Mesenchymal stem cell (in vitro differentiated cells and primary cell): ENCODE data around the gene HUNK.

ENCODE experiments used
- DNase-seq: peaks from one replicate; pipeline ENCODE4 v3.0.0-alpha.2; 2013
- H2AFZ ChIP-seq: one replicate; pipeline ENCODE4 v1.6.1; 2013; ENCODE audit warnings: low read depth, mild to moderate bottlenecking, control low read depth, inconsistent platforms, low read length, moderate library complexity
- H2AK5ac ChIP-seq: 2 replicates; pipeline ENCODE4 v1.6.1; 2013; ENCODE audit warnings: low read length, moderate library complexity, mild to moderate bottlenecking, inconsistent platforms; ENCODE audit not compliant: severe bottlenecking
- H2BK120ac ChIP-seq: one replicate; pipeline ENCODE4 v1.6.1; 2013; ENCODE audit warnings: low read depth, mild to moderate bottlenecking, inconsistent platforms, low read length, moderate library complexity
- H2BK12ac ChIP-seq, 2 experiments: one replicate each; pipeline ENCODE4 v1.6.1; 2013; ENCODE audit warnings: inconsistent platforms in 2 of 2, low read length in 2 of 2, mild to moderate bottlenecking in 2 of 2, moderate library complexity in 2 of 2, control low read depth in 1 of 2
- H2BK15ac ChIP-seq: one replicate; pipeline ENCODE4 v1.6.1; 2013; ENCODE audit warnings: mild to moderate bottlenecking, low read depth, inconsistent platforms; ENCODE audit not compliant: poor library complexity, severe bottlenecking
- H2BK5ac ChIP-seq: 2 replicates; pipeline ENCODE4 v1.6.1; 2013; ENCODE audit warnings: low read depth, mild to moderate bottlenecking, low read length, control low read depth, inconsistent platforms; ENCODE audit not compliant: poor library complexity, severe bottlenecking
- H3K14ac ChIP-seq, 2 experiments: one replicate each; pipeline ENCODE4 v1.6.1; 2013; ENCODE audit warnings: inconsistent platforms in 2 of 2, low read length in 2 of 2, control low read depth in 1 of 2, mild to moderate bottlenecking in 1 of 2, moderate library complexity in 1 of 2
- H3K18ac ChIP-seq, 2 experiments: one replicate each; pipeline ENCODE4 v1.6.1; 2013; ENCODE audit warnings: inconsistent platforms in 2 of 2, low read length in 2 of 2, control low read depth in 1 of 2, low read depth in 1 of 2, mild to moderate bottlenecking in 1 of 2
- H3K23ac ChIP-seq, 2 experiments: one replicate each; pipeline ENCODE4 v1.6.1; 2013; ENCODE audit warnings: inconsistent platforms in 2 of 2, low read length in 2 of 2, mild to moderate bottlenecking in 2 of 2, moderate library complexity in 2 of 2, control low read depth in 1 of 2
- H3K27ac ChIP-seq: 2 replicates; pipeline ENCODE4 v1.5.1; 2013; ENCODE audit warnings: mild to moderate bottlenecking, moderate library complexity, low read length, control low read depth, inconsistent platforms; ENCODE audit not compliant: poor library complexity, severe bottlenecking
- H3K27me3 ChIP-seq, 2 experiments: 2 replicates each; pipeline versions ENCODE4 v1.6.1 to v1.7.0; 2013; ENCODE audit warnings: low read length in 2 of 2, mild to moderate bottlenecking in 2 of 2, moderate library complexity in 2 of 2, control low read depth in 1 of 2, inconsistent platforms in 1 of 2; ENCODE audit not compliant: control insufficient read depth in 1 of 2, insufficient read depth in 1 of 2
- H3K36me3 ChIP-seq, 2 experiments: 2 replicates each; pipeline versions ENCODE4 v1.6.1 to v1.7.0; 2013; ENCODE audit warnings: low read length in 2 of 2, control low read depth in 1 of 2, inconsistent platforms in 1 of 2, low read depth in 1 of 2, mild to moderate bottlenecking in 1 of 2; ENCODE audit not compliant: insufficient read depth in 2 of 2, control insufficient read depth in 1 of 2
- H3K4ac ChIP-seq, 2 experiments: one replicate each; pipeline ENCODE4 v1.6.1; 2013; ENCODE audit warnings: inconsistent platforms in 2 of 2, low read length in 2 of 2, mild to moderate bottlenecking in 2 of 2, moderate library complexity in 2 of 2, control low read depth in 1 of 2, low read depth in 1 of 2
- H3K4me1 ChIP-seq: 2 replicates; pipeline ENCODE4 v1.6.1; 2013; ENCODE audit warnings: low read depth, low read length, control low read depth; ENCODE audit not compliant: control insufficient read depth, insufficient read depth
- H3K4me2 ChIP-seq: 2 replicates; pipeline ENCODE4 v1.6.1; 2013; ENCODE audit warnings: low read length, mild to moderate bottlenecking, inconsistent platforms; ENCODE audit not compliant: poor library complexity, severe bottlenecking
- H3K4me3 ChIP-seq, 2 experiments: 2 replicates each; pipeline versions ENCODE4 v1.5.1 to v1.7.0; 2013; ENCODE audit warnings: low read length in 2 of 2, mild to moderate bottlenecking in 2 of 2, control low read depth in 1 of 2, low read depth in 1 of 2; ENCODE audit not compliant: insufficient read depth in 1 of 2
- H3K79me1 ChIP-seq: replicated peaks from 2 replicates; pipeline ENCODE4 v1.6.1; 2013; ENCODE audit warnings: mild to moderate bottlenecking, control low read depth, low read length, inconsistent platforms; ENCODE audit not compliant: poor library complexity, severe bottlenecking
- H3K9ac ChIP-seq: 2 replicates; pipeline ENCODE4 v1.7.0; 2013; ENCODE audit warnings: mild to moderate bottlenecking, low read length, moderate library complexity
- H3K9me3 ChIP-seq: 2 replicates; pipeline ENCODE4 v1.7.0; 2013; ENCODE audit warnings: mild to moderate bottlenecking, low read length; ENCODE audit not compliant: control insufficient read depth
- H4K8ac ChIP-seq: one replicate; pipeline ENCODE4 v1.6.1; 2013; ENCODE audit warnings: inconsistent platforms, mild to moderate bottlenecking, low read length, moderate library complexity
- H4K91ac ChIP-seq: one replicate; pipeline ENCODE4 v1.6.1; 2013; ENCODE audit warnings: mild to moderate bottlenecking, low read length, inconsistent platforms
- WGBS: methylation state at CpG from one replicate; pipeline ENCODE4 v1.1.7; 2013; ENCODE audit warnings: mixed read lengths; 5-methylcytosine and 5-hydroxymethylcytosine counted together

The HUNK gene

DNA sequence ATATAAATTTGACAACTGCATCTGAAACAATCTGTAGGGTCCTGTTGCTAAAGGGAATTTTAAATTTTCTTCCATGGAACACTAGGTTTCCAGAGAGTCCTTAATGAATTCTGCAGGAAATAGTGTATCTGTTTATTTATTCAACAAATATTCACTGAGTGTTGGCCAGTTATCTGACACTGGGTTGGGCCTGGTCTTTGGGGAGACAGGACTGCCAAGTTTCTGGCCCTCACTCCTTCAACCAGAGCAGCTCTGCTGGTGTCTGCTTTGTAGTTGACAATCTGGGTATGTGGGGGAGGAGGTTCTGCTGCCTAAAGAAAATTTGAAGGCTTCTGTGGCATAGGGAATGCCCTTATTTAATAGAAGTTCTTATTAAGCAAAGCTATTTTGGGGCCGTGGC lies 26.1 kb upstream of the HUNK start:
- H2BK12ac ChIP-seq: no peak overlapping the region
- H3K4me1 ChIP-seq: peaks cover 2% of the 10 kb centered on the region
- no peak overlapping the region for H3K23ac ChIP-seq
- H3K14ac ChIP-seq: no peak overlapping the region
- no peak overlapping the region for H3K4me2 ChIP-seq
- H2AFZ ChIP-seq: no peak overlapping the region
- no peaks in the 10 kb centered on the region for H3K79me1 ChIP-seq
- no peak overlapping the region for H2BK120ac ChIP-seq
- no peak overlapping the region for H3K27ac ChIP-seq
- no peak overlapping the region for H4K91ac ChIP-seq
- no peak overlapping the region for H2BK15ac ChIP-seq
- H3K4me3 ChIP-seq: no peak overlapping the region
- no peak overlapping the region for H2BK5ac ChIP-seq
- no peak overlapping the region for H3K9ac ChIP-seq
- no peak overlapping the region for H3K18ac ChIP-seq
- H3K9me3 ChIP-seq: no peaks in the 10 kb centered on the region
- no peak overlapping the region for H4K8ac ChIP-seq
- H2AK5ac ChIP-seq: no peak overlapping the region
- H3K4ac ChIP-seq: no peak overlapping the region
- no peaks in the 10 kb centered on the region for H3K36me3 ChIP-seq
- peaks cover 0 to 18% of the 10 kb centered on the region in 2 experiments for H3K27me3 ChIP-seq
- no peak for DNase-seq
- WGBS: 100% methylated on average over 1 of the region's 1 CpG

DNA sequence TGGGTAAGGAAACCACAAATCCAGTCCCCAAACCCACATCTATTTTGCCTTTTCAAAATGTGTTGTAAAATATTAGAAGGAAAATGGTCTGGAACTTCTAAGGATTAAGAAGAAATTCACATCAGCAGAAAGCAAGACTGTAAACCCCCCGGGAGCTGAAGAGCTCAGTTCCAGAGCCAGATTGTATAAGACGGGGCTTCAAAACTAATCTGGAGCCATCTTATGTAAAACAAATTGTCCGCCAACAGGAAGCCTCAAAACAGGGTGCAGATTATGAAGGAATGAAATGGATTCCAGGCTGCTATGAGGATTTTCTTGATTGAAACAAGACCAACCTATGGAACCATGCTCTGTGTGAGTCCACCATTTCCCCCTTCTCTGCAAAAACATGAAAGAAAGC lies 25.1 kb upstream of the HUNK start:
- H3K4ac ChIP-seq: no peak overlapping the region
- H2BK12ac ChIP-seq: no peak overlapping the region
- H4K91ac ChIP-seq: no peak overlapping the region
- no peak overlapping the region for H3K14ac ChIP-seq
- 94% methylated on average over 3 of the region's 3 CpGs for WGBS
- H3K23ac ChIP-seq: no peak overlapping the region
- no peak overlapping the region for H3K18ac ChIP-seq
- no peak for DNase-seq
- H2BK15ac ChIP-seq: no peak overlapping the region
- H3K4me2 ChIP-seq: no peak overlapping the region
- no peaks in the 10 kb centered on the region for H3K79me1 ChIP-seq
- no peak overlapping the region for H2AK5ac ChIP-seq
- H3K36me3 ChIP-seq: no peaks in the 10 kb centered on the region
- H3K9me3 ChIP-seq: no peaks in the 10 kb centered on the region
- no peak overlapping the region for H4K8ac ChIP-seq
- H2BK5ac ChIP-seq: no peak overlapping the region
- no peak overlapping the region for H3K27ac ChIP-seq
- peaks cover 2% of the 10 kb centered on the region for H3K4me1 ChIP-seq
- no peak overlapping the region for H2AFZ ChIP-seq
- no peak overlapping the region for H2BK120ac ChIP-seq
- H3K27me3 ChIP-seq: peaks cover 0 to 13% of the 10 kb centered on the region in 2 experiments
- H3K4me3 ChIP-seq: no peak overlapping the region
- H3K9ac ChIP-seq: no peak overlapping the region

- Histone ChIP-seq H3K18ac (no peak overlapping the region), H3K4me1 (peaks cover 2% of the 10 kb centered on the region), H3K9ac (no peak overlapping the region), H3K14ac (no peak overlapping the region), H3K4ac (no peak overlapping the region), H3K27ac (no peak overlapping the region), H2AK5ac (no peak overlapping the region), H3K27me3 (peaks cover 0 to 13% of the 10 kb centered on the region in 2 experiments), H2BK15ac (no peak overlapping the region), H3K9me3 (no peaks in the 10 kb centered on the region), H3K23ac (no peak overlapping the region), H3K4me2 (no peak overlapping the region), H2AFZ (no peak overlapping the region), H2BK120ac (no peak overlapping the region), H3K36me3 (no peaks in the 10 kb centered on the region), H3K79me1 (no peaks in the 10 kb centered on the region), H4K8ac (no peak overlapping the region), H2BK12ac (no peak overlapping the region), H4K91ac (no peak overlapping the region), H3K4me3 (no peak overlapping the region), H2BK5ac (no peak overlapping the region)
- WGBS: 91% methylated on average over 4 of the region's 4 CpGs
- DNase-seq: no peak
Measured at GRCh38 chr21:31848326-31848985, 24.4 kb upstream of the HUNK start.

DNA sequence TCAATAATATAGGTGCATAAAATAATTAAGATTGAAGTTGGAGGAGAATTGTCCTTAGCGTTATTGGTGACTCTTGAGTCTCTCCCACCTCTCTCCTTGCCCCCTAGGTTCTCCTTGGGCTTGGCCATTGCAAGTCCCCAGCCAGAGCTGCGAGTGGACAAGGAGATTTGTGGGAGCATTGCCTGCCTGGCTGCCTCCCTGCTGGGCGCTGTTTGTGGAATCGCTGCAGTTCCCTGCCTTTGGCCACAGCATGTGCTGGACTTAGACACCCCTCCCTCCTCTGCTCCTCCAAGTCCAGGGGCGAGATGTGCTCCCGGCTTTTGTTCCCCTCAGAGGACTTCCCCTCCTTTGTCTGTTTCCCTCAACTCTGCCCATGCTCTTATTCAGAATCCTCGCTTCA lies 21.9 kb upstream of the HUNK start:
- H3K18ac ChIP-seq: no peak overlapping the region
- no peak overlapping the region for H2BK5ac ChIP-seq
- no peak overlapping the region for H2BK15ac ChIP-seq
- H2BK120ac ChIP-seq: no peak overlapping the region
- H2AK5ac ChIP-seq: no peak overlapping the region
- no peaks in the 10 kb centered on the region for H3K36me3 ChIP-seq
- no peak overlapping the region for H4K91ac ChIP-seq
- H3K9ac ChIP-seq: no peak overlapping the region
- peaks cover 2% of the 10 kb centered on the region for H3K4me1 ChIP-seq
- H2AFZ ChIP-seq: no peak overlapping the region
- no peak overlapping the region for H3K27ac ChIP-seq
- DNase-seq: no peak
- no peaks in the 10 kb centered on the region for H3K9me3 ChIP-seq
- H3K23ac ChIP-seq: no peak overlapping the region
- no peak overlapping the region for H3K4me2 ChIP-seq
- WGBS: 76% methylated on average over 7 of the region's 7 CpGs
- H4K8ac ChIP-seq: no peak overlapping the region
- peaks cover 0 to 13% of the 10 kb centered on the region in 2 experiments for H3K27me3 ChIP-seq
- no peak overlapping the region for H2BK12ac ChIP-seq
- no peaks in the 10 kb centered on the region for H3K79me1 ChIP-seq
- H3K4ac ChIP-seq: no peak overlapping the region
- H3K14ac ChIP-seq: no peak overlapping the region
- no peak overlapping the region for H3K4me3 ChIP-seq
